H1 (cell line): ENCODE measurements around the gene PUSL1. TPM values are rescaled to one million over a fixed set of nuclear protein-coding genes. Genes with fewer than 3 reads are reported as not detected.

ENCODE experiments used
- CTCF ChIA-PET: fragments of 300-600 bp; sonication (Branson Sonifier 250); formaldehyde crosslinking; loops from one replicate; lab custom pipeline; 2021; ENCODE audit not compliant: partially characterized antibody; lab: Charles Lee
- POLR2A ChIA-PET: fragments of 300-600 bp; sonication (Branson Sonifier 250); formaldehyde crosslinking; loops from one replicate; lab custom pipeline; 2021; ENCODE audit warnings: inconsistent platforms; ENCODE audit not compliant: partially characterized antibody; lab: Charles Lee
- DNase-seq, 2 experiments: peaks; one replicate each; pipeline versions ENCODE4 v3.0.0 to v3.0.0-alpha.2; 2010 to 2022; ENCODE audit warnings: low spot score in 2 of 2, low read depth in 1 of 2, mixed read lengths in 1 of 2
- FAIRE-seq: peaks from 2 replicates; lab custom pipeline; 2011; peaks lifted over from hg19 to GRCh38; lab: Jason Lieb, UNC
- H2AFZ ChIP-seq: 2 replicates; pipeline ENCODE4 v1.8.1; 2012; ENCODE audit warnings: low read length, inconsistent platforms
- H2AK5ac ChIP-seq: 2 replicates; pipeline ENCODE4 v1.6.1; 2013; ENCODE audit warnings: low read depth, low read length
- H2BK120ac ChIP-seq: replicated peaks from 2 replicates; pipeline ENCODE3; 2013; ENCODE audit warnings: low read depth, low read length, inconsistent platforms
- H2BK12ac ChIP-seq: 2 replicates; pipeline ENCODE4 v1.6.1; 2013; ENCODE audit warnings: low read depth, low read length
- H2BK15ac ChIP-seq: 2 replicates; pipeline ENCODE4 v1.6.1; 2013; ENCODE audit warnings: low read length
- H2BK20ac ChIP-seq: 2 replicates; pipeline ENCODE4 v1.6.1; 2013; ENCODE audit warnings: low read length
- H2BK5ac ChIP-seq: 2 replicates; pipeline ENCODE4 v1.6.1; 2013; ENCODE audit warnings: low read depth, low read length
- H3K14ac ChIP-seq: 2 replicates; pipeline ENCODE4 v1.6.1; 2013; ENCODE audit warnings: inconsistent platforms; ENCODE audit not compliant: insufficient read length
- H3K18ac ChIP-seq: 2 replicates; pipeline ENCODE4 v1.6.1; 2013; ENCODE audit warnings: low read length; ENCODE audit errors: extremely low read depth
- H3K23ac ChIP-seq: 2 replicates; pipeline ENCODE4 v1.6.1; 2013; ENCODE audit warnings: inconsistent platforms; ENCODE audit not compliant: insufficient read length
- H3K23me2 ChIP-seq: 2 replicates; pipeline ENCODE4 v1.6.1; 2013; ENCODE audit warnings: low read depth, low read length
- H3K27ac ChIP-seq: 2 replicates; pipeline ENCODE4 v1.6.1; 2011; ENCODE audit warnings: low read depth, low read length, inconsistent platforms
- H3K27me3 ChIP-seq, 4 experiments: replicated peaks in 1 of 4; 1 replicate in 1 of 4; 2 replicates in 3 of 4; pipeline versions ENCODE4 v1.6.1 to v1.8.1; 2011 to 2013; ENCODE audit warnings: low read length in 3 of 4, mild to moderate bottlenecking in 3 of 4, inconsistent platforms in 2 of 4, mixed read lengths in 2 of 4, moderate library complexity in 1 of 4; ENCODE audit not compliant: control insufficient read depth in 3 of 4, insufficient read depth in 3 of 4; ENCODE audit errors: extremely low read depth in 1 of 4
- H3K36me3 ChIP-seq, 4 experiments: 2 replicates each; pipeline versions ENCODE4 v1.6.1 to v1.8.1; 2011 to 2013; ENCODE audit warnings: mild to moderate bottlenecking in 4 of 4, low read length in 3 of 4, moderate library complexity in 2 of 4, control low read depth in 1 of 4, inconsistent platforms in 1 of 4; ENCODE audit not compliant: insufficient read depth in 4 of 4, control insufficient read depth in 2 of 4
- H3K4ac ChIP-seq: replicated peaks from 2 replicates; pipeline ENCODE3; 2013; ENCODE audit warnings: low read length, low read depth, mixed read lengths, inconsistent platforms; ENCODE audit not compliant: insufficient read length
- H3K4me1 ChIP-seq, 4 experiments: replicated peaks in 1 of 4; 1 replicate in 1 of 4; 2 replicates in 3 of 4; pipeline versions ENCODE4 v1.6.1 to v1.8.1; 2011 to 2013; ENCODE audit warnings: low read length in 3 of 4, inconsistent platforms in 2 of 4, mixed read lengths in 1 of 4; ENCODE audit not compliant: insufficient read depth in 4 of 4, control insufficient read depth in 3 of 4
- H3K4me2 ChIP-seq, 2 experiments: 2 replicates each; pipeline versions ENCODE4 v1.6.1 to v1.8.1; 2011 to 2013; ENCODE audit warnings: low read depth in 2 of 2, low read length in 2 of 2, control low read depth in 1 of 2, inconsistent platforms in 1 of 2, mild to moderate bottlenecking in 1 of 2; ENCODE audit not compliant: insufficient read depth in 1 of 2
- H3K4me3 ChIP-seq, 4 experiments: fragments of 200-600, 300-600 bp in 1 of 4; sonication (generic), shearing (Covaris generic), sonication (Bioruptor Twin) in 1 of 4; 2 replicates each; pipeline versions ENCODE4 v1.5.1 to v1.8.1; 2011 to 2016; ENCODE audit warnings: low read length in 4 of 4, low read depth in 3 of 4, control low read depth in 2 of 4, inconsistent platforms in 2 of 4, mild to moderate bottlenecking in 2 of 4, mixed read lengths in 1 of 4, moderate library complexity in 1 of 4; ENCODE audit not compliant: insufficient read depth in 2 of 4; ENCODE audit errors: extremely low read depth in 1 of 4
- H3K56ac ChIP-seq: replicated peaks from 2 replicates; pipeline ENCODE3; 2013; ENCODE audit warnings: low read depth, mild to moderate bottlenecking, mixed read lengths, low read length, inconsistent platforms; ENCODE audit not compliant: insufficient read length
- H3K79me1 ChIP-seq: 2 replicates; pipeline ENCODE4 v1.6.1; 2013; ENCODE audit warnings: low read depth, low read length, control low read depth
- H3K79me2 ChIP-seq, 2 experiments: 2 replicates each; pipeline versions ENCODE4 v1.6.1 to v1.8.1; 2012 to 2013; ENCODE audit warnings: low read length in 2 of 2, mild to moderate bottlenecking in 2 of 2, inconsistent platforms in 1 of 2; ENCODE audit not compliant: insufficient read depth in 2 of 2, control insufficient read depth in 1 of 2
- H3K9ac ChIP-seq, 4 experiments: replicated peaks in 1 of 4; 1 replicate in 1 of 4; 2 replicates in 3 of 4; pipeline versions ENCODE4 v1.6.1 to v1.8.1; 2011 to 2013; ENCODE audit warnings: low read depth in 3 of 4, low read length in 3 of 4, control low read depth in 2 of 4, mild to moderate bottlenecking in 2 of 4, moderate library complexity in 2 of 4, inconsistent platforms in 1 of 4; ENCODE audit errors: extremely low read depth in 1 of 4
- H3K9me3 ChIP-seq, 2 experiments: 2 replicates each; pipeline versions ENCODE4 v1.6.1 to v1.8.1; 2012 to 2013; ENCODE audit warnings: mild to moderate bottlenecking in 2 of 2, moderate library complexity in 2 of 2, control low read depth in 1 of 2, inconsistent platforms in 1 of 2, low read depth in 1 of 2, low read length in 1 of 2, mixed read lengths in 1 of 2; ENCODE audit not compliant: insufficient read depth in 2 of 2
- H4K20me1 ChIP-seq, 2 experiments: replicated peaks in 1 of 2; 2 replicates each; pipeline versions ENCODE3 to v1.8.1; 2011 to 2013; ENCODE audit warnings: inconsistent platforms in 2 of 2, low read length in 2 of 2, mild to moderate bottlenecking in 1 of 2; ENCODE audit not compliant: insufficient read depth in 2 of 2, control insufficient read depth in 1 of 2
- H4K5ac ChIP-seq: 2 replicates; pipeline ENCODE4 v1.6.1; 2013; ENCODE audit warnings: low read length, low read depth, mixed read lengths, inconsistent platforms; ENCODE audit not compliant: insufficient read length
- H4K8ac ChIP-seq: 2 replicates; pipeline ENCODE4 v1.8.0; 2013; ENCODE audit warnings: mild to moderate bottlenecking, moderate library complexity, low read length, inconsistent platforms; ENCODE audit not compliant: insufficient read depth; ENCODE audit errors: extremely low read depth
- H4K91ac ChIP-seq: replicated peaks from 2 replicates; pipeline ENCODE3; 2013; ENCODE audit warnings: low read length, mixed read lengths, inconsistent platforms; ENCODE audit not compliant: insufficient read length
- BRCA1 ChIP-seq: IDR thresholded peaks from 2 replicates; pipeline ENCODE4 v1.6.1; 2012; ENCODE audit warnings: low read depth, low read length, improper control_type of control experiment
- CBX5 ChIP-seq: fragments of 300-800, 300-1000 bp; sonication (generic); IDR thresholded peaks from 2 replicates; pipeline ENCODE4 v1.7.1; 2016; ENCODE audit warnings: antibody characterized with exemption, low read length, low read depth
- CBX8 ChIP-seq: fragments of 300-800, 300-1000 bp; sonication (generic); IDR thresholded peaks from 2 replicates; pipeline ENCODE4 v1.7.1; 2016; ENCODE audit warnings: low read depth, low read length, borderline replicate concordance
- CREB1 ChIP-seq: IDR thresholded peaks from 2 replicates; pipeline ENCODE4 v1.6.1; 2012; ENCODE audit warnings: inconsistent platforms
- CTBP2 ChIP-seq: IDR thresholded peaks from 2 replicates; pipeline ENCODE4 v1.7.0; 2011; ENCODE audit warnings: borderline replicate concordance, mild to moderate bottlenecking, moderate library complexity, mixed read lengths, low read length; ENCODE audit not compliant: insufficient read depth, insufficient read length
- EZH2 ChIP-seq: fragments of 200-600 bp; sonication (generic); IDR thresholded peaks from 2 replicates; pipeline ENCODE4 v1.7.1; 2012; ENCODE audit warnings: low read depth, mild to moderate bottlenecking, moderate library complexity, low read length, inconsistent platforms; ENCODE audit not compliant: severe bottlenecking
- FOSL1 ChIP-seq: IDR thresholded peaks from 2 replicates; pipeline ENCODE4 v1.6.1; 2011; ENCODE audit warnings: mild to moderate bottlenecking, low read depth, low read length, moderate library complexity; ENCODE audit not compliant: insufficient read depth
- JUN ChIP-seq: IDR thresholded peaks from 2 replicates; pipeline ENCODE4 v1.6.1; 2011; ENCODE audit warnings: low read depth, mild to moderate bottlenecking, improper control_type of control experiment, low read length
- PHF8 ChIP-seq: fragments of 200-600 bp; sonication (generic); conservative IDR thresholded peaks from 2 replicates; pipeline ENCODE4 v1.7.1; 2012; ENCODE audit warnings: low read depth, mild to moderate bottlenecking, inconsistent platforms, low read length, moderate library complexity
- SUZ12 ChIP-seq: fragments of 200-600 bp; sonication (generic); IDR thresholded peaks from 2 replicates; pipeline ENCODE4 v1.6.1; 2012; ENCODE audit warnings: mild to moderate bottlenecking, inconsistent platforms, low read length, moderate library complexity, mixed read lengths
- YY1 ChIP-seq: IDR thresholded peaks from 2 replicates; pipeline ENCODE4 v1.6.1; 2011; ENCODE audit warnings: low read depth, mild to moderate bottlenecking, low read length
- WGBS, 2 experiments: shearing (Covaris generic) in 1 of 2; methylation state at CpG; one replicate each; pipeline versions ENCODE4 v1.1.6 to v1.1.7; 2013 to 2015; ENCODE audit warnings: low lambda C conversion rate in 2 of 2, mixed read lengths in 2 of 2, inconsistent platforms in 1 of 2, low coverage in 1 of 2, missing lambda C conversion rate in 1 of 2; ENCODE audit not compliant: insufficient replicate concordance in 2 of 2, insufficient coverage in 1 of 2, insufficient read length in 1 of 2; ENCODE audit errors: extremely low coverage in 1 of 2, missing lambda C conversion rate in 1 of 2; 5-methylcytosine and 5-hydroxymethylcytosine counted together
- polyA plus RNA-seq, 7 experiments: library from polyadenylated mRNA; depleted of rRNA in 3 of 7; stranded (reverse) in 5 of 7; unstranded in 2 of 7; fragments of >200 nt in 5 of 7; fragments of 200-250 nt in 2 of 7; gene quantifications; 1 replicate in 5 of 7; 2 replicates in 1 of 7; 4 replicates in 1 of 7; pipeline versions ENCODE4 v1.2.1 to v1.2.3, GENCODE V29; 2011 to 2013; ENCODE audit warnings: missing spikeins in 2 of 7, mixed read lengths in 2 of 7
- total RNA-seq: library from RNA; stranded (reverse); fragmentation: NEBNext Ultra II Directional; extraction: Animal tissue kit (Norgen Biotek cat#: 25700); gene quantifications from 2 replicates; pipeline ENCODE4 v1.2.1, GENCODE V29; 2021

Gene PUSL1
- total and polyA plus RNA-seq, 2 of the 8 experiments (the other 6 are each of a cell fraction or from before 2014, with no cell fraction given), result 38.8 to 87.4 TPM

DNA sequence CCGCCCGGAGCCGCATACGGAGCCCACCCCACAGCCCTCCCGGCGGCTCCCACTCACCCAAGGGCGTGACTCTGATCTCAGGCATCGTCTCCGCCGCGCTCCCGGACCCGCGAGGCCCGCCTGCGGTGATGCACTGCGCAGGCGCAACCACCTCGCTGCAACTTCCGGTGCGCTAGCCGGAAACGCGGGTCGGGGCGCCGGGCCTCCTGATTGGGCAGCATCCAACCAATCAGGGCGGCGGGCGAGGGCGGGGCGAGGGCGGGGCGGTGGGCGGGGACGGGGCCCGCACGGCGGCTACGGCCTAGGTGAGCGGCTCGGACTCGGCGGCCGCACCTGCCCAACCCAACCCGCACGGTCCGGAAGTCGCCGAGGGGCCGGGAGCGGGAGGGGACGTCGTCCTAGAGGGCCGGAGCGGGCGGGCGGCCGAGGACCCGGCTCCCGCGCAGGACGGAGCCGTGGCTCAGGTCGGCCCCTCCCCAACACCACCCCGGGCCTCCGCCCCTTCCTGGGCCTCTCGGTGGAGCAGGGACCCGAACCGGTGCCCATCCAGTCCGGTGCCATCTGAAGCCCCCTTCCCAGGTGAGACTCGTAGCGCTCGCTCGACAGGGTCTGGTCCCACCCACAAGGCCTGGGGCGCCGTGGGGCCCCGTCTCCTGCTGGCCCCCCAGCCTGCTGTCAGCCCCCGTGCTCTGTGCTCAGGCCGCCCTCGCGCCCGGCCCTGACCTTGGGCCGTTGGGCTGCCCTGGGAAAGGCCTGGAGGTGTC, 16.3 kb downstream of the PUSL1 start, which contains the start of the genes CPTP and INTS11:
Gene CPTP, plus strand, starts transcription at position 279 of the 764 bp plus-strand sequence. CDS start 2,109 bp downstream, outside the sequence.
Gene INTS11, minus strand, starts transcription at position 137 of the 764 bp plus-strand sequence. Its CDS starts 52 bp downstream, at position 85.
- H3K4me1 ChIP-seq, result peaks cover 0 to 13% (median 3%) of the 10 kb centered on the region in 4 experiments; a peak in 5 of 7 replicates
- FAIRE-seq, result no peak
- peak within 1 kb of the TSS; percentile 64 for H3K56ac ChIP-seq
- H3K4me2 ChIP-seq, result peak within 1 kb of the TSS; percentile 69 to 97
- peak within 1 kb of the TSS; percentile 85 for H4K91ac ChIP-seq
- no peak within 1 kb of the TSS for H2BK15ac ChIP-seq
- peak within 1 kb of the TSS; percentile 60 to 100 (median 83) for H3K4me3 ChIP-seq
- peak in 1 of 2 experiments; percentile 94 for DNase-seq
- peak within 1 kb of the TSS; percentile 69 for H3K4ac ChIP-seq
- WGBS, 2 experiments, result 5% methylated on average over 34 of the region's 84 CpGs; no CpG with 5 or more reads in 1 of the 2 experiments
- H3K36me3 ChIP-seq, result peaks cover 0 to 9% (median 3%) of the 10 kb centered on the region in 4 experiments; a peak in 3 of 8 replicates
- CTCF ChIA-PET, result no interaction called here
- H3K79me2 ChIP-seq, result peaks cover 12 to 48% of the 10 kb centered on the region in 2 experiments; a peak in 3 of 4 replicates
- POLR2A ChIA-PET, result interaction anchor here (0.8 to 3.4 kb wide), 11 partner anchors 9 to 291 kb away, joined by 3 to 27 read pairs (median 4); partner anchors contain the start of gene MIB2
- H3K9me3 ChIP-seq, result peaks cover 0 to 3% of the 10 kb centered on the region in 2 experiments; a peak in 1 of 4 replicates
- no peaks in the 10 kb centered on the region; a peak in 1 of 7 replicates for H3K27me3 ChIP-seq
- H2BK12ac ChIP-seq, result 0 out of 2 replicates have a peak within 1 kb of the TSS, but pooled peaks have one; percentile 9
- H2BK20ac ChIP-seq, result no peak within 1 kb of the TSS
- no peak within 1 kb of the TSS; the same call in 1 of the 2 replicates for H2AK5ac ChIP-seq
- peaks cover 32% of the 10 kb centered on the region for H3K79me1 ChIP-seq
- peak within 1 kb of the TSS; percentile 68 to 93 (median 77); a peak in 6 of 7 replicates for H3K9ac ChIP-seq
- peak within 1 kb of the TSS; percentile 55; the same call in 1 of the 2 replicates for H3K27ac ChIP-seq
- no peak within 1 kb of the TSS for H2BK120ac ChIP-seq
- H2BK5ac ChIP-seq, result peak within 1 kb of the TSS; percentile 24; the same call in 1 of the 2 replicates
- H4K20me1 ChIP-seq, result peaks cover 24 to 39% of the 10 kb centered on the region in 2 experiments
- H2AFZ ChIP-seq, result no peak within 1 kb of the TSS
- no peak within 1 kb of the TSS; the same call in 1 of the 2 replicates for H3K18ac ChIP-seq
- H4K8ac ChIP-seq, result peak within 1 kb of the TSS; percentile 95
- peaks cover 7% of the 10 kb centered on the region; the same call in 1 of the 2 replicates for H3K23me2 ChIP-seq
- H3K23ac ChIP-seq, result no peak within 1 kb of the TSS
- H4K5ac ChIP-seq, result peak within 1 kb of the TSS; percentile 26
- no peak within 1 kb of the TSS for H3K14ac ChIP-seq
- TF ChIP-seq CBX5 (no peak), JUN (no peak), BRCA1 (no peak), YY1 (no peak), SUZ12 (no peak), CTBP2 (no peak), EZH2 (no peak), PHF8 (peak; percentile 75), CBX8 (no peak), FOSL1 (no peak), CREB1 (no peak)
